ENCODE data around the gene FAM98C. TPM values are rescaled to one million over a fixed set of nuclear protein-coding genes. Genes with fewer than 3 reads are reported as not detected.
"Not testable (repeated sequence)": the region's sequence is repeated elsewhere in the genome, so short reads cannot be mapped to it uniquely, and the experiment has no call there.

Gene FAM98C
- total RNA-seq, 4 donors from 2014 or later: 22.1 to 36.5 (median 23.9) TPM

DNA sequence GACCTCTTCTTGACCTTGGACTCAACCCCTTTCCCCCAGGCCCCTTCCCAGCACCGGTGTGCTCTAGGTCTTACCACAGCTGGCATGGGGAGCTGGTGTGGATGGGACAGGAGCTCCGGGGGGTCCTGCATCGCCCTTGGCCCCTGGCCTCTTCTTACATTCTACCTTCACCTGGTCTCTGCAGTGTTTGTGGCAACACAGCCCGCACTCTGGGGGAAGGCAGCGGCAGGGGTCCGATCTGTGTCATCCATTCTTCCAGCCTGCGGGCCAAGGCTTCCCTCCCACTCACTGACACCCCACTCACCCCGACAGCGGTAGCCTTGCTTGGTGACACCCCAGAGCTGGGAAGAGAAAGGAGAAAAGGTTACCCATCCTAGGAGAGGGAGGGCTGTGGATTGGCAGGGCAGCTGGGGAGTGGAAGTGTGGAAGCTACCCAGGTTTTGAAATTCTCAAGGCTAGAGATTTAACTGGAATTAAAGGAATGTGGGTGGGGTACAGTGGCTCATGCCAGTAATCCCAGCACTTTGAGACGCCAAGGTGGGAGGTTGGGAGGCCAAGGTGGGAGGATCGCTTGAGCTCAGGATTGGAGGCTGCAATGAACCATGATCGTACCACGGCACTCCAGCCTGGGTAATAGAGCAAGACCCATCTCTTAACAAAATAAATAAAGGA is 8.3 kb downstream of the FAM98C start:
- no peak for TF ChIP-seq POLR2A (IDR thresholded peaks at IDR 0.05)
- TF ChIP-seq, protein P1, sequence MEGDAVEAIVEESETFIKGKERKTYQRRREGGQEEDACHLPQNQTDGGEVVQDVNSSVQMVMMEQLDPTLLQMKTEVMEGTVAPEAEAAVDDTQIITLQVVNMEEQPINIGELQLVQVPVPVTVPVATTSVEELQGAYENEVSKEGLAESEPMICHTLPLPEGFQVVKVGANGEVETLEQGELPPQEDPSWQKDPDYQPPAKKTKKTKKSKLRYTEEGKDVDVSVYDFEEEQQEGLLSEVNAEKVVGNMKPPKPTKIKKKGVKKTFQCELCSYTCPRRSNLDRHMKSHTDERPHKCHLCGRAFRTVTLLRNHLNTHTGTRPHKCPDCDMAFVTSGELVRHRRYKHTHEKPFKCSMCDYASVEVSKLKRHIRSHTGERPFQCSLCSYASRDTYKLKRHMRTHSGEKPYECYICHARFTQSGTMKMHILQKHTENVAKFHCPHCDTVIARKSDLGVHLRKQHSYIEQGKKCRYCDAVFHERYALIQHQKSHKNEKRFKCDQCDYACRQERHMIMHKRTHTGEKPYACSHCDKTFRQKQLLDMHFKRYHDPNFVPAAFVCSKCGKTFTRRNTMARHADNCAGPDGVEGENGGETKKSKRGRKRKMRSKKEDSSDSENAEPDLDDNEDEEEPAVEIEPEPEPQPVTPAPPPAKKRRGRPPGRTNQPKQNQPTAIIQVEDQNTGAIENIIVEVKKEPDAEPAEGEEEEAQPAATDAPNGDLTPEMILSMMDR (IDR thresholded peaks at IDR 0.05): no peak
- no peak for DNase-seq
- Histone ChIP-seq H3K4me3 (replicated peaks in 1 of 3) (no peak overlapping the region), H3K27ac (no peak overlapping the region), H3K4me1 (no peaks in the 10 kb centered on the region), H3K27me3 (no peaks in the 10 kb centered on the region), H3K9me3 (no peaks in the 10 kb centered on the region), H3K36me3 (no peaks in the 10 kb centered on the region)
- intact Hi-C loops (cut with DNase I): no loop called here
- WGBS, 2 donors: 88 to 90% methylated on average over 9 to 13 of the region's 13 CpGs

DNA sequence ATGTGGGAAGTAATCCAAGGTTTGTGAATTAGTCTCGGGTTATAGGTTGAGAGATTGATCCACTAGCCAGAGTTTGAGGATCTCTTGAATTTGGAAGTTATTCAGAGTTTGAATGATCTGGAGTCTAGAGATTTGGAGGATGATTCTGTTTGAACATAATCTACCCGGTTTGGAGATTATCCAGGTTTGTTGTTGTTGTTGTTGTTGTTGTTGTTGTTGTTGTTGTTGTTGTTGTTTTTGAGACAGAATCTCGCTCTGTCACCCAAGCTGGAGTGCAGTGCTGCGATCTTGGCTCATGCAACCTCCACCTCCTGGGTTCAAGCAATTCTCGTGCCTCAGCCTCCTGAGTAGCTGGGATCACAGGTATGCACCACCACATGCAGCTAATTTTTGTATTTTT is 9.0 kb downstream of the FAM98C start:
- H3K4me3 ChIP-seq (replicated peaks in 1 of 3); H3K36me3 ChIP-seq; intact Hi-C loops (cut with DNase I); H3K4me1 ChIP-seq; DNase-seq; H3K27me3 ChIP-seq; H3K27ac ChIP-seq; H3K9me3 ChIP-seq: not testable (repeated sequence)
- 87 to 92% methylated on average over 5 of the region's 5 CpGs for WGBS, 2 donors

DNA sequence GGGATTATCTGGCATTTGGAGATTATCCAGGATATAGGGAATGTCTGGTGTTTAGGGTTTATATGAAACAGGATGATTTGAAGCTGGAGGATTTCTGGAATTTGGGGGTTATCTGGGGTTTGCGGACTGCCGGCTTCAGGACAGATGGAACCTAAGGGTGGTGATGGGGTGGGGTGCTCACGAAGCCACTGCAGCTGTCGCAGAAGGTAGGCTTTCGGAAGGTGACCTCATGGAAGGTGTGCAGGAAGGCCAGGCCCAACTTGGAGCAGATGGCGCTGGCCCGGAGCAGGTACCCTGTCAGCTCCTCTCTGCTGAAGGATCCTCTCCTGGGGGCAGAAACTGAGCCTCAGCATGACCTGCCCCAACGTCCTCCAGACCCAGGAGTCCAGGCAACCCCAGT is 9.6 kb downstream of the FAM98C start:
- intact Hi-C loops (cut with DNase I): no loop called here
- Histone ChIP-seq H3K9me3 (no peaks in the 10 kb centered on the region), H3K4me3 (replicated peaks in 1 of 3) (no peak overlapping the region), H3K36me3 (no peaks in the 10 kb centered on the region), H3K27me3 (no peaks in the 10 kb centered on the region), H3K27ac (no peak overlapping the region), H3K4me1 (peaks cover 0 to under 1% of the 10 kb centered on the region in 2 donors)
- 88 to 96% methylated on average over 7 to 8 of the region's 8 CpGs for WGBS, 2 donors
- no peak for DNase-seq
- no peak for TF ChIP-seq POLR2A (IDR thresholded peaks at IDR 0.05)
- TF ChIP-seq, protein P1 (IDR thresholded peaks at IDR 0.05): no peak

DNA sequence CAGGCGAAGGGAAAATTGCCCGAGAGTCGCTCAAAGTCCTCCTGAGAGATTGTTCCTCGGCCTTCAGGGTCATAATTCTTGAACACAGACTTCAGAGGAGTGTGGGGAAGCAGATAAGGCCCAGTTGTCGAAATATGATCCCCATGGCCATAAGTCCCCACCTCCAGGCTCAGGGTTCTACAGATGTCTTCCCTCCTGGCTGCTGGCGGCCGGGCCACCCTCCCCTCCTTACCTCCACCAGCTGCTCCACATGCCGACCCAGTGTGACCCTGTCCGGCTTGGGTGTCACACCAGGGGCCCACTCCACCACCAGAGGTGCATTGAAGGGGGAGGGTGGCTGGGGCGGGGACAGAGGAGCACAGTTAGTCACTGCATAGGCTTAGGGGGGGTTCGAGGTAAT is 10.1 kb downstream of the FAM98C start:
- TF ChIP-seq, protein P1 (IDR thresholded peaks at IDR 0.05): no peak
- no peak for TF ChIP-seq POLR2A (IDR thresholded peaks at IDR 0.05)
- 77% methylated on average over 11 of the region's 11 CpGs for WGBS, 2 donors
- H3K27ac ChIP-seq: no peak overlapping the region
- H3K27me3 ChIP-seq: no peaks in the 10 kb centered on the region
- intact Hi-C loops (cut with DNase I): no loop called here
- no peak for DNase-seq
- H3K4me3 ChIP-seq (replicated peaks in 1 of 3): no peak overlapping the region
- H3K4me1 ChIP-seq: peaks cover 4 to 5% of the 10 kb centered on the region in 2 donors
- H3K9me3 ChIP-seq: no peaks in the 10 kb centered on the region
- no peaks in the 10 kb centered on the region for H3K36me3 ChIP-seq

DNA sequence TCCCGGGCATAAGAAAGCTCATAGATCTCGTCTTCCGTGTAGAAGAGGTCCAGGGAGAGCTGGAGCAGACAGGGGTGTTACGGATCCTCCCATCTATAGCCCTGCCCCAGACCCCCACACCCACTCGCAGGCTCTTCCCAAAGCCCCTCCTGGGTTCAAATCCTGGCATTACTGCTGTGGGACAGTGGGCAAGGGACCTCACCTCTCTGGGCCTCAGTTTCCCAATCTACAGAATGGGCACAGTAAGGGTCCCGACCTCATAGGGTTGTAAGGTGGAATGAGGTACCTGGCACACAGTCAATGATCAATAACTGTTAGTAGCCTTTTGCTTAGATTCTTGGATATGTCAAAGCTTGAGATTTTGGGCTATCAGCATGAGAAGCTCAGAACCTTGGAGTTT is 10.5 kb downstream of the FAM98C start:
- no peak overlapping the region for H3K4me3 ChIP-seq (replicated peaks in 1 of 3)
- TF ChIP-seq POLR2A (IDR thresholded peaks at IDR 0.05): no peak
- TF ChIP-seq, protein P1 (IDR thresholded peaks at IDR 0.05): no peak
- no peak overlapping the region for H3K27ac ChIP-seq
- H3K9me3 ChIP-seq: no peaks in the 10 kb centered on the region
- WGBS, 2 donors: 84 to 88% methylated on average over 6 of the region's 6 CpGs
- intact Hi-C loops (cut with DNase I): no loop called here
- DNase-seq: no peak
- H3K27me3 ChIP-seq: no peaks in the 10 kb centered on the region
- H3K36me3 ChIP-seq: no peaks in the 10 kb centered on the region
- H3K4me1 ChIP-seq: peaks cover 9 to 10% of the 10 kb centered on the region in 2 donors

All from thyroid gland (tissue), 4 donors.